GM12878 (cell line): Measurements from ENCODE around the gene EN1. TPM values are rescaled to one million over a fixed set of nuclear protein-coding genes. Genes with fewer than 3 reads are reported as not detected.

Experiments
- ATAC-seq: fragments of 200-7000 bp; cut with Tn5 transposase; 3 replicates; pipeline ENCODE4 v1.9.1; 2020; ENCODE audit warnings: mild to moderate bottlenecking, moderate library complexity
- BruUV-seq: library from RNA; stranded (reverse); fragments of 400-500 nt; replicated peaks from 2 replicates; lab custom pipeline; 2021; lab: Mats Ljungman, UMichigan
- CTCF ChIA-PET: fragments of 300-600 bp; sonication (Branson Sonifier 250); formaldehyde crosslinking; extraction: SDS; loops from one replicate; lab custom pipeline; 2021; ENCODE audit warnings: inconsistent platforms; lab: Yijun Ruan, JAX
- POLR2A ChIA-PET: fragments of 350-600 bp; formaldehyde crosslinking; extraction: SDS; loops from one replicate; lab custom pipeline; 2021; ENCODE audit warnings: inconsistent platforms; lab: Charles Lee
- RAD21 ChIA-PET: fragments of 300-600 bp; sonication (Branson Sonifier 250); formaldehyde crosslinking; loops from one replicate; lab custom pipeline; 2023; ENCODE audit warnings: antibody characterized with exemption; ENCODE audit not compliant: unreplicated experiment; lab: Charles Lee
- SMC1A ChIA-PET: fragments of 300-600 bp; sonication (Branson Sonifier 250); formaldehyde crosslinking; loops from one replicate; lab custom pipeline; 2023; ENCODE audit not compliant: unreplicated experiment, uncharacterized antibody; lab: Charles Lee
- DNase-seq: peaks from one replicate; pipeline ENCODE4 v3.0.0-alpha.2; 2011; ENCODE audit warnings: low read depth, low spot score
- FAIRE-seq: peaks from 3 replicates; lab custom pipeline; 2011; peaks lifted over from hg19 to GRCh38; lab: Jason Lieb, UNC
- H2AFZ ChIP-seq: 2 replicates; pipeline ENCODE4 v1.6.0; 2011; ENCODE audit warnings: low read depth, low read length, control low read depth; ENCODE audit not compliant: control insufficient read depth
- H3K27ac ChIP-seq: 2 replicates; pipeline ENCODE4 v1.5.1; 2011; ENCODE audit warnings: control low read depth; ENCODE audit not compliant: control insufficient read depth, insufficient read depth
- H3K27me3 ChIP-seq, 2 experiments: replicated peaks in 1 of 2; 2 replicates each; pipeline versions ENCODE4 v1.6.0 to v1.6.1; 2011; ENCODE audit warnings: low read length in 1 of 2; ENCODE audit not compliant: control insufficient read depth in 2 of 2, insufficient read depth in 2 of 2
- H3K36me3 ChIP-seq, 2 experiments: 2 replicates each; pipeline ENCODE4 v1.5.1; 2011; ENCODE audit warnings: low read length in 1 of 2; ENCODE audit not compliant: control insufficient read depth in 2 of 2, insufficient read depth in 2 of 2
- H3K4me1 ChIP-seq: 2 replicates; pipeline ENCODE4 v1.6.1; 2011; ENCODE audit warnings: mild to moderate bottlenecking, low read length, moderate library complexity, mixed read lengths; ENCODE audit not compliant: control insufficient read depth, insufficient read depth
- H3K4me2 ChIP-seq: 2 replicates; pipeline ENCODE4 v1.6.0; 2011; ENCODE audit warnings: control low read depth; ENCODE audit not compliant: control insufficient read depth, insufficient read depth
- H3K4me3 ChIP-seq: fragments of 200-600 bp; sonication (generic); 2 replicates; pipeline ENCODE4 v1.5.1; 2016
- H3K79me2 ChIP-seq: 2 replicates; pipeline ENCODE4 v1.6.0; 2011; ENCODE audit warnings: low read length; ENCODE audit not compliant: control insufficient read depth, insufficient read depth
- H3K9ac ChIP-seq: 2 replicates; pipeline ENCODE4 v1.8.0; 2011; ENCODE audit warnings: low read length, control low read depth, mixed read lengths; ENCODE audit not compliant: control insufficient read depth, insufficient read depth
- H3K9me3 ChIP-seq: replicated peaks from 3 replicates; pipeline ENCODE4 v1.5.1; 2011; ENCODE audit warnings: mild to moderate bottlenecking, low read length; ENCODE audit not compliant: control insufficient read depth, insufficient read depth
- H4K20me1 ChIP-seq: 2 replicates; pipeline ENCODE4 v1.6.0; 2011; ENCODE audit not compliant: control insufficient read depth, insufficient read depth
- EZH2 ChIP-seq: IDR thresholded peaks from 2 replicates; pipeline ENCODE4 v1.6.1; 2012; ENCODE audit warnings: low read depth, mild to moderate bottlenecking, control low read depth, inconsistent platforms, low read length, borderline replicate concordance; ENCODE audit not compliant: control insufficient read depth
- IRF3 ChIP-seq: fragments of 450-650 bp; IDR thresholded peaks from 2 replicates; pipeline ENCODE4 v1.6.1; 2014; ENCODE audit warnings: mild to moderate bottlenecking
- NFYA ChIP-seq: IDR thresholded peaks from 2 replicates; pipeline ENCODE4 v1.6.1; 2011; ENCODE audit warnings: low read depth, mild to moderate bottlenecking, low read length, improper control_type of control experiment, borderline replicate concordance
- NRF1 ChIP-seq: conservative IDR thresholded peaks from 2 replicates; pipeline ENCODE4 v1.6.1; 2011; ENCODE audit warnings: mild to moderate bottlenecking, low read depth, low read length, improper control_type of control experiment
- SIX5 ChIP-seq: IDR thresholded peaks from 2 replicates; pipeline ENCODE4 v1.6.1; 2011; ENCODE audit warnings: mild to moderate bottlenecking, low read depth, low read length, moderate library complexity; ENCODE audit not compliant: severe bottlenecking
- STAT3 ChIP-seq: IDR thresholded peaks from 2 replicates; pipeline ENCODE4 v1.6.1; 2011; ENCODE audit warnings: low read depth, low read length, improper control_type of control experiment
- TCF7 ChIP-seq: IDR thresholded peaks from 2 replicates; pipeline ENCODE4 v1.6.1; 2014; ENCODE audit warnings: antibody characterized with exemption, borderline replicate concordance
- ZBTB4 ChIP-seq: fragments of 450-650 bp; formaldehyde crosslinking; IDR thresholded peaks from 2 replicates; pipeline ENCODE4 v1.4.0; 2022; ENCODE audit warnings: mild to moderate bottlenecking, moderate library complexity
- WGBS: methylation state at CpG from one replicate; pipeline ENCODE4 v1.1.6; 2016; ENCODE audit warnings: low lambda C conversion rate; ENCODE audit not compliant: insufficient replicate concordance, insufficient coverage; ENCODE audit errors: missing lambda C conversion rate; 5-methylcytosine and 5-hydroxymethylcytosine counted together
- in situ Hi-C: fragments of 300-500 bp; cut with MboI; formaldehyde crosslinking; loops from 9 replicates; pipeline ENCODE4 v1.14.3; 2018; ENCODE audit warnings: mixed read lengths
- intact Hi-C: fragments of 100-400 bp; cut with micrococcal nuclease; formaldehyde crosslinking; loops from one replicate; pipeline ENCODE4 v1.14.2; 2022; ENCODE audit not compliant: unreplicated experiment
- polyA plus RNA-seq, 11 experiments: library from polyadenylated mRNA; depleted of rRNA in 4 of 11; unstranded in 6 of 11; stranded (reverse) in 5 of 11; fragments of >200 nt; fragmentation: Nextera tagmentation in 4 of 11; fragmentation: Illumina TruSeq in 1 of 11; extraction: Ambion mirVana in 4 of 11; extraction: Trizol in 1 of 11; gene quantifications; 1 replicate in 1 of 11; 2 replicates in 10 of 11; pipeline versions ENCODE4 v1.2.1 to v1.2.3, GENCODE V29; 2011 to 2016; ENCODE audit warnings: inconsistent platforms in 2 of 11, missing spikeins in 2 of 11, low read depth in 1 of 11
- total RNA-seq, 4 experiments: library from RNA; depleted of rRNA in 3 of 4; stranded (reverse); fragments of >200 nt in 3 of 4; fragmentation: Illumina TruSeq in 1 of 4; extraction: Trizol in 1 of 4; gene quantifications; 2 replicates each; pipeline versions ENCODE4 v1.2.1 to v1.2.3, GENCODE V29; 2013 to 2021
- TF ChIP-seq, protein P1 (sequence below): fragments of 450-650 bp; IDR thresholded peaks from 2 replicates; pipeline ENCODE4 v1.6.1; 2017; ENCODE audit warnings: mild to moderate bottlenecking, low read depth, inconsistent platforms; ENCODE audit not compliant: poor library complexity, severe bottlenecking

EN1 gene
- total and polyA plus RNA-seq, 10 of the 15 experiments (the other 5 are each of a cell fraction or from before 2014, with no cell fraction given), result not detected

- ChIA-PET CTCF (no interaction called here), SMC1A (no interaction called here), POLR2A (no interaction called here), RAD21 (no interaction called here)
- Histone ChIP-seq H3K27me3 (peaks cover 17 to 25% of the 10 kb centered on the region in 2 experiments), H3K9me3 (no peaks in the 10 kb centered on the region), H3K79me2 (no peaks in the 10 kb centered on the region), H3K27ac (no peak overlapping the region), H3K36me3 (no peaks in the 10 kb centered on the region), H3K4me3 (no peak overlapping the region), H3K4me2 (no peak overlapping the region), H3K4me1 (no peaks in the 10 kb centered on the region), H3K9ac (no peak overlapping the region), H2AFZ (no peak overlapping the region), H4K20me1 (no peaks in the 10 kb centered on the region)
- WGBS, result 16% methylated on average over 2 of the region's 2 CpGs
- TF ChIP-seq, protein P1, sequence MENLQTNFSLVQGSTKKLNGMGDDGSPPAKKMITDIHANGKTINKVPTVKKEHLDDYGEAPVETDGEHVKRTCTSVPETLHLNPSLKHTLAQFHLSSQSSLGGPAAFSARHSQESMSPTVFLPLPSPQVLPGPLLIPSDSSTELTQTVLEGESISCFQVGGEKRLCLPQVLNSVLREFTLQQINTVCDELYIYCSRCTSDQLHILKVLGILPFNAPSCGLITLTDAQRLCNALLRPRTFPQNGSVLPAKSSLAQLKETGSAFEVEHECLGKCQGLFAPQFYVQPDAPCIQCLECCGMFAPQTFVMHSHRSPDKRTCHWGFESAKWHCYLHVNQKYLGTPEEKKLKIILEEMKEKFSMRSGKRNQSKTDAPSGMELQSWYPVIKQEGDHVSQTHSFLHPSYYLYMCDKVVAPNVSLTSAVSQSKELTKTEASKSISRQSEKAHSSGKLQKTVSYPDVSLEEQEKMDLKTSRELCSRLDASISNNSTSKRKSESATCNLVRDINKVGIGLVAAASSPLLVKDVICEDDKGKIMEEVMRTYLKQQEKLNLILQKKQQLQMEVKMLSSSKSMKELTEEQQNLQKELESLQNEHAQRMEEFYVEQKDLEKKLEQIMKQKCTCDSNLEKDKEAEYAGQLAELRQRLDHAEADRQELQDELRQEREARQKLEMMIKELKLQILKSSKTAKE, result no peak
- no peak for TF ChIP-seq NFYA
- TF ChIP-seq NRF1, result no peak
- no peak for TF ChIP-seq STAT3
- no peak for TF ChIP-seq TCF7
- no peak for TF ChIP-seq ZBTB4 (CRISPR knock-in tag)
- TF ChIP-seq EZH2, result no peak
- no peak for TF ChIP-seq SIX5
- TF ChIP-seq IRF3, result no peak
- ATAC-seq (no peak), FAIRE-seq (no peak), DNase-seq (no peak)
- in situ Hi-C loops (no loop called here), intact Hi-C loops (no loop called here)
- no TSS peak for BruUV-seq
These were observed 9.8 kb downstream of the EN1 start for GRCh38 chr2:118837621-118838020.
